HG02610 (cell line): ENCODE measurements around the gene PANK1.

Source experiments
- ATAC-seq: cut with Tn5 transposase; IDR thresholded peaks from one replicate; pipeline ENCODE4 v1.9.1; 2021; ENCODE audit warnings: mild to moderate bottlenecking, moderate library complexity; ENCODE audit not compliant: unreplicated experiment

Gene PANK1

GRCh38 chr10:89652806-89653370 lies 7.8 kb upstream of the PANK1 start:
- no peak for ATAC-seq

GRCh38 chr10:89651916-89652573 lies 7.0 kb upstream of the PANK1 start:
- peak; percentile 63 for ATAC-seq

- no peak for ATAC-seq
These were observed 6.3 kb upstream of the PANK1 start for GRCh38 chr10:89651205-89651915.

- no peak for ATAC-seq
These were observed 4.0 kb upstream of the PANK1 start for GRCh38 chr10:89649051-89649450.

- no peak for ATAC-seq
These were observed 3.0 kb upstream of the PANK1 start for GRCh38 chr10:89648074-89648473.

GRCh38 chr10:89646889-89647657 lies 2.0 kb upstream of the PANK1 start:
- no peak for ATAC-seq

GRCh38 chr10:89645742-89646172 lies 715 bp upstream of the PANK1 start:
- ATAC-seq, result no peak

- peak; percentile 22 for ATAC-seq
These were observed 413 bp downstream of the PANK1 start for GRCh38 chr10:89644691-89644966.

- ATAC-seq, result peak; percentile 90
These were observed 991 bp downstream of the PANK1 start for GRCh38 chr10:89643812-89644690.

- ATAC-seq, result no peak
These were observed 1.6 kb downstream of the PANK1 start for GRCh38 chr10:89643431-89643811.

- no peak for ATAC-seq
These were observed 2.8 kb downstream of the PANK1 start for GRCh38 chr10:89642193-89642592.

GRCh38 chr10:89640241-89640640 lies 4.8 kb downstream of the PANK1 start:
- no peak for ATAC-seq

- ATAC-seq, result no peak
These were observed 5.7 kb downstream of the PANK1 start for GRCh38 chr10:89639326-89639725.

GRCh38 chr10:89637113-89637512 lies 7.9 kb downstream of the PANK1 start:
- no peak for ATAC-seq

- ATAC-seq, result no peak
These were observed 10.4 kb downstream of the PANK1 start for GRCh38 chr10:89634637-89635036.

- no peak for ATAC-seq
These were observed 11.6 kb downstream of the PANK1 start for GRCh38 chr10:89633484-89633883.

- ATAC-seq, result no peak
These were observed 12.2 kb downstream of the PANK1 start for GRCh38 chr10:89632824-89633223.

- ATAC-seq, result no peak
These were observed 17.2 kb downstream of the PANK1 start for GRCh38 chr10:89627830-89628229.

GRCh38 chr10:89625041-89625765 lies 19.8 kb downstream of the PANK1 start:
- no peak for ATAC-seq

- ATAC-seq, result no peak
These were observed 21.0 kb downstream of the PANK1 start for GRCh38 chr10:89624020-89624419.
